HepG2 (cell line): ENCODE data around the gene TBC1D2B. TPM values are rescaled to one million over a fixed set of nuclear protein-coding genes. Genes with fewer than 3 reads are reported as not detected.

Experiments
- ATAC-seq: fragments of 200-7000 bp; cut with Tn5 transposase; 3 replicates; pipeline ENCODE4 v1.9.1; 2020; ENCODE audit warnings: mild to moderate bottlenecking, moderate library complexity
- BruUV-seq: library from RNA; stranded (reverse); fragments of 400-500 nt; replicated peaks from 2 replicates; lab custom pipeline; 2021; lab: Mats Ljungman, UMichigan
- CTCF ChIA-PET: fragments of 300-600 bp; formaldehyde crosslinking; extraction: SDS; loops from one replicate; lab custom pipeline; 2021; ENCODE audit warnings: low total read pairs, inconsistent platforms, low intra/inter-chr PET ratio; lab: Yijun Ruan, JAX
- POLR2A ChIA-PET: fragments of 350-600 bp; sonication (Branson Sonifier 250); formaldehyde crosslinking; loops from one replicate; lab custom pipeline; 2020; ENCODE audit warnings: antibody characterized with exemption, inconsistent platforms; lab: Yijun Ruan, JAX
- DNase-seq: peaks from one replicate; pipeline ENCODE4 v3.0.0-alpha.2; 2015; ENCODE audit warnings: low spot score
- FAIRE-seq: peaks from 3 replicates; lab custom pipeline; 2011; peaks lifted over from hg19 to GRCh38; lab: Jason Lieb, UNC
- H2AFZ ChIP-seq: one replicate; pipeline ENCODE4 v1.6.1; 2011; ENCODE audit warnings: low read length, inconsistent platforms
- H3K27ac ChIP-seq: fragments of 300-600 bp; 3 replicates; pipeline ENCODE4 v1.8.0; 2011; ENCODE audit warnings: mixed run types, mild to moderate bottlenecking, mixed read lengths, low read length, inconsistent platforms; ENCODE audit not compliant: insufficient read depth; ENCODE audit errors: extremely low read length
- H3K27me3 ChIP-seq, 2 experiments: fragments of 200-600 bp in 1 of 2; 2 replicates in 1 of 2; 3 replicates in 1 of 2; pipeline versions ENCODE4 v1.6.0 to v1.8.0; 2011; ENCODE audit warnings: low read length in 2 of 2, mild to moderate bottlenecking in 2 of 2, moderate library complexity in 2 of 2, inconsistent platforms in 1 of 2; ENCODE audit not compliant: insufficient read depth in 2 of 2, control insufficient read depth in 1 of 2
- H3K36me3 ChIP-seq, 2 experiments: fragments of 200-600 bp in 1 of 2; replicated peaks in 1 of 2; 2 replicates in 1 of 2; 3 replicates in 1 of 2; pipeline versions ENCODE4 v1.5.1 to v1.8.0; 2011; ENCODE audit warnings: low read length in 2 of 2, inconsistent platforms in 1 of 2; ENCODE audit not compliant: insufficient read depth in 2 of 2, control insufficient read depth in 1 of 2
- H3K4me1 ChIP-seq: 2 replicates; pipeline ENCODE4 v1.5.1; 2012; ENCODE audit warnings: low read length, inconsistent platforms; ENCODE audit not compliant: insufficient read depth
- H3K4me2 ChIP-seq: 2 replicates; pipeline ENCODE4 v1.6.0; 2011; ENCODE audit warnings: low read depth, low read length, inconsistent platforms
- H3K4me3 ChIP-seq, 3 experiments: fragments of 200-600 bp in 1 of 3; sonication (generic), shearing (Covaris generic) in 1 of 3; replicated peaks in 1 of 3; 2 replicates each; pipeline ENCODE4 v1.5.1; 2011 to 2016; ENCODE audit warnings: low read length in 3 of 3, inconsistent platforms in 2 of 3, low read depth in 2 of 3, mild to moderate bottlenecking in 2 of 3, control low read depth in 1 of 3, mixed read lengths in 1 of 3; ENCODE audit not compliant: insufficient read depth in 1 of 3
- H3K79me2 ChIP-seq: one replicate; pipeline ENCODE4 v1.6.1; 2011; ENCODE audit warnings: low read length, inconsistent platforms; ENCODE audit not compliant: insufficient read depth
- H3K9ac ChIP-seq: 2 replicates; pipeline ENCODE4 v1.6.0; 2011; ENCODE audit warnings: mild to moderate bottlenecking, low read depth, low read length, inconsistent platforms; ENCODE audit not compliant: insufficient read depth
- H3K9me3 ChIP-seq: 2 replicates; pipeline ENCODE4 v1.5.1; 2012; ENCODE audit warnings: mild to moderate bottlenecking, low read length
- H4K20me1 ChIP-seq: 2 replicates; pipeline ENCODE4 v1.6.0; 2011; ENCODE audit warnings: inconsistent platforms, mild to moderate bottlenecking, low read length, moderate library complexity; ENCODE audit not compliant: insufficient read depth
- CENPBD1 ChIP-seq: sonication (generic); formaldehyde crosslinking; IDR thresholded peaks from 2 replicates; pipeline ENCODE4 v1.8.0; 2022; ENCODE audit warnings: missing genetic modification reagents, low read depth, mild to moderate bottlenecking, borderline replicate concordance
- KLF6 ChIP-seq: IDR thresholded peaks from 2 replicates; pipeline ENCODE4 v1.8.0; 2016; ENCODE audit warnings: missing biosample characterization, missing genetic modification reagents
- PATZ1 ChIP-seq: sonication (generic); formaldehyde crosslinking; IDR thresholded peaks from 2 replicates; pipeline ENCODE4 v1.4.0; 2020; ENCODE audit warnings: missing genetic modification reagents
- SCMH1 ChIP-seq: sonication (generic); formaldehyde crosslinking; IDR thresholded peaks from 2 replicates; pipeline ENCODE4 v1.9.0; 2021; ENCODE audit warnings: missing genetic modification reagents, mild to moderate bottlenecking, borderline replicate concordance
- ZNF264 ChIP-seq: sonication (generic); formaldehyde crosslinking; IDR thresholded peaks from 2 replicates; pipeline ENCODE4 v1.4.0; 2020; ENCODE audit warnings: missing genetic modification reagents
- WGBS: methylation state at CpG from one replicate; pipeline ENCODE4 v1.1.6; 2017; ENCODE audit warnings: low lambda C conversion rate; 5-methylcytosine and 5-hydroxymethylcytosine counted together
- in situ Hi-C: cut with HindIII; loops from 2 replicates; pipeline ENCODE4 v1.10.0; 2017; ENCODE audit warnings: low pct_unique_long_range_greater_than_20kb; ENCODE audit not compliant: extremely low pct_ligation_motif_present
- intact Hi-C: fragments of 100-400 bp; cut with micrococcal nuclease; formaldehyde crosslinking; loops from one replicate; pipeline ENCODE4 v1.10.0; 2022; ENCODE audit not compliant: unreplicated experiment
- polyA plus RNA-seq, 8 experiments: library from polyadenylated mRNA; depleted of rRNA in 3 of 8; stranded (reverse) in 7 of 8; unstranded in 1 of 8; fragments of >200 nt; fragmentation: Illumina TruSeq in 4 of 8; extraction: Trizol in 4 of 8; gene quantifications; 2 replicates each; pipeline versions ENCODE4 v1.2.1 to v1.2.3, GENCODE V29; 2011 to 2016; ENCODE audit warnings: low read depth in 4 of 8, missing spikeins in 1 of 8, mixed read lengths in 1 of 8; ENCODE audit not compliant: insufficient read depth in 1 of 8
- total RNA-seq, 5 experiments: library from RNA; depleted of rRNA; stranded (reverse); fragments of >200 nt; fragmentation: Illumina TruSeq; extraction: Trizol; gene quantifications; 2 replicates each; pipeline ENCODE4 v1.2.3, GENCODE V29; 2016; ENCODE audit warnings: low read depth in 1 of 5
- TF ChIP-seq, protein P1 (sequence below): sonication (generic); formaldehyde crosslinking; IDR thresholded peaks from 2 replicates; pipeline ENCODE4 v1.4.0; 2020; ENCODE audit warnings: missing genetic modification reagents
- TF ChIP-seq, protein P2 (sequence below): sonication (generic); formaldehyde crosslinking; IDR thresholded peaks from 2 replicates; pipeline ENCODE4 v1.8.0; 2022; ENCODE audit warnings: mild to moderate bottlenecking, missing genetic modification reagents
- TF ChIP-seq, protein P3 (sequence below): sonication (generic); formaldehyde crosslinking; IDR thresholded peaks from 2 replicates; pipeline ENCODE4 v1.5.0; 2020; ENCODE audit warnings: missing genetic modification reagents
- TF ChIP-seq, protein P4 (sequence below): IDR thresholded peaks from 2 replicates; pipeline ENCODE4 v1.6.1; 2016; ENCODE audit warnings: low read depth

TBC1D2B gene
- total and polyA plus RNA-seq, 2 of the 13 experiments (the other 11 are each of a cell fraction or from before 2014, with no cell fraction given), result 10.1 to 14.4 TPM

DNA sequence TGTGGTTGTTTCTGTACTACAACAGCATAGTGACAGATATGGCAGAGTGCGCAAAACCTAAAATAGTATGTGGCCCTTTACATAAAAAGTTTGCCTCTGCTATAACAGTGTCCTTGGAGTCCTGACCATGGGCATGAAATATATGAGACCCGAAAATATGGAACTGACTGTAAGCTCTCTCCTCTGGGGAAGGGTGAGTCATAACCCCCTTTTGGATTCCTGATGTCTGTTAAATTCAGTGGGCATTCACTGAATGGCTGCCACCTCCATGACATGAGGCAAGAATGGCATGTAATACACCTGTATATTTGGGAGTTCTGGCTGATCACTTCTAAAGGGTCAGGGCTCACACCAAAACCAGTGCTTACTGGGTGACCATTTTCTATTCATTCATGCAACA lies 6.1 kb downstream of the TBC1D2B start:
- no peak overlapping the region for H3K4me3 ChIP-seq
- no peaks in the 10 kb centered on the region for H3K27me3 ChIP-seq
- H3K9ac ChIP-seq, result no peak overlapping the region
- in situ Hi-C loops, result no loop called here
- no peaks in the 10 kb centered on the region for H3K9me3 ChIP-seq
- no peak overlapping the region for H2AFZ ChIP-seq
- TF ChIP-seq ZNF264 (CRISPR knock-in tag), result no peak
- TF ChIP-seq, protein P1, sequence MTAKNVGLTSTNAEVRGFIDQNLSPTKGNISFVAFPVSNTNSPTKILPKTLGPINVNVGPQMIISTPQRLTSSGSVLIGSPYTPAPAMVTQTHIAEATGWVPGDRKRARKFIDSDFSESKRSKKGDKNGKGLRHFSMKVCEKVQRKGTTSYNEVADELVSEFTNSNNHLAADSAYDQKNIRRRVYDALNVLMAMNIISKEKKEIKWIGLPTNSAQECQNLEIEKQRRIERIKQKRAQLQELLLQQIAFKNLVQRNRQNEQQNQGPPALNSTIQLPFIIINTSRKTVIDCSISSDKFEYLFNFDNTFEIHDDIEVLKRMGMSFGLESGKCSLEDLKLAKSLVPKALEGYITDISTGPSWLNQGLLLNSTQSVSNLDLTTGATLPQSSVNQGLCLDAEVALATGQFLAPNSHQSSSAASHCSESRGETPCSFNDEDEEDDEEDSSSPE, result no peak
- TF ChIP-seq SCMH1, result no peak
- peaks cover 100% of the 10 kb centered on the region for H3K4me1 ChIP-seq
- H4K20me1 ChIP-seq, result no peaks in the 10 kb centered on the region
- no peaks in the 10 kb centered on the region for H3K36me3 ChIP-seq
- H3K79me2 ChIP-seq, result peaks cover 61% of the 10 kb centered on the region
- H3K27ac ChIP-seq, result no peak overlapping the region
- no TSS peak for BruUV-seq
- DNase-seq (no peak), FAIRE-seq (no peak), ATAC-seq (no peak)
- intact Hi-C loops, result no loop called here
- POLR2A ChIA-PET, result no interaction called here
- no peak overlapping the region for H3K4me2 ChIP-seq
- WGBS, result 98% methylated on average over 2 of the region's 2 CpGs
- CTCF ChIA-PET, result no interaction called here

DNA sequence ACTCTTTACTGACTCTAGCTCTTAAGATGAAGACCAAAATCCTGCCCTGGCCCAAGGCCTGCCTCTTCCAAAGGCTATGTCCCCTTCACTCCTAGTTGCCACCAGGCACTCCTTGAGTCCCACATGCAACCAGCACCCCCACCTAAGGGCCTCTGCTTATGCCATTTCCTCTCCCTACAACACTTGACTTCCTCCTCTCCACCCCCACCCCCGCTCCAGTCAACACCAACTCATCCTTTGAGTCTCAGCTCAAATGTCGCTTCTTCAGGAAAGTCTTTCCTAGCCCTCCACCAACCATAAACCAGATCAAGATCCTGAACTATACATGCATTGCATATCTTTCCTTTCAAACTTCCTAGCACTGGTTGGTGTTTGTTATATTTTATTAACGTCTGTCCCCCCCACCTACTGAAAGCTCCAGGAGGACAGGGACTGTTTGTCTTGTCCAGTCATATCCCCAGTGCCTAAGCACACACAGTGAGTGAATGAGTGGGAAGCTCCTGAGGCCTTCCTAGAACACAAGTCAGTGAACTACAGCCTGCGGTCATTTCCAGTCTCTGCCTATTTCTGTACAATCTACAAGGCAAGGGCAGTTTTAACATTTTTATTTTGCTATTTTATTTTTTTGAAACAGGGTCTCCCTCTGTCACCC lies 7.3 kb downstream of the TBC1D2B start:
- Histone ChIP-seq H4K20me1 (no peaks in the 10 kb centered on the region), H3K79me2 (peaks cover 51% of the 10 kb centered on the region), H3K27me3 (no peaks in the 10 kb centered on the region), H3K27ac (peak overlapping the region; percentile 15), H3K4me3 (no peak overlapping the region), H3K9me3 (no peaks in the 10 kb centered on the region), H2AFZ (no peak overlapping the region), H3K9ac (no peak overlapping the region), H3K4me1 (peaks cover 99% of the 10 kb centered on the region), H3K36me3 (no peaks in the 10 kb centered on the region), H3K4me2 (no peak overlapping the region)
- ChIA-PET POLR2A (no interaction called here), CTCF (no interaction called here)
- peak; percentile 15 for FAIRE-seq
- in situ Hi-C loops, result no loop called here
- DNase-seq, result no peak
- 76% methylated on average over 4 of the region's 4 CpGs for WGBS
- no TSS peak for BruUV-seq
- intact Hi-C loops, result no loop called here
- no peak for ATAC-seq
- TF ChIP-seq, protein P2, sequence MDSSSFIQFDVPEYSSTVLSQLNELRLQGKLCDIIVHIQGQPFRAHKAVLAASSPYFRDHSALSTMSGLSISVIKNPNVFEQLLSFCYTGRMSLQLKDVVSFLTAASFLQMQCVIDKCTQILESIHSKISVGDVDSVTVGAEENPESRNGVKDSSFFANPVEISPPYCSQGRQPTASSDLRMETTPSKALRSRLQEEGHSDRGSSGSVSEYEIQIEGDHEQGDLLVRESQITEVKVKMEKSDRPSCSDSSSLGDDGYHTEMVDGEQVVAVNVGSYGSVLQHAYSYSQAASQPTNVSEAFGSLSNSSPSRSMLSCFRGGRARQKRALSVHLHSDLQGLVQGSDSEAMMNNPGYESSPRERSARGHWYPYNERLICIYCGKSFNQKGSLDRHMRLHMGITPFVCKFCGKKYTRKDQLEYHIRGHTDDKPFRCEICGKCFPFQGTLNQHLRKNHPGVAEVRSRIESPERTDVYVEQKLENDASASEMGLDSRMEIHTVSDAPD (CRISPR knock-in tag), result no peak
- no peak for TF ChIP-seq CENPBD1 (CRISPR knock-in tag)
- TF ChIP-seq, protein P3, sequence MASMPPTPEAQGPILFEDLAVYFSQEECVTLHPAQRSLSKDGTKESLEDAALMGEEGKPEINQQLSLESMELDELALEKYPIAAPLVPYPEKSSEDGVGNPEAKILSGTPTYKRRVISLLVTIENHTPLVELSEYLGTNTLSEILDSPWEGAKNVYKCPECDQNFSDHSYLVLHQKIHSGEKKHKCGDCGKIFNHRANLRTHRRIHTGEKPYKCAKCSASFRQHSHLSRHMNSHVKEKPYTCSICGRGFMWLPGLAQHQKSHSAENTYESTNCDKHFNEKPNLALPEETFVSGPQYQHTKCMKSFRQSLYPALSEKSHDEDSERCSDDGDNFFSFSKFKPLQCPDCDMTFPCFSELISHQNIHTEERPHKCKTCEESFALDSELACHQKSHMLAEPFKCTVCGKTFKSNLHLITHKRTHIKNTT (CRISPR knock-in tag), result no peak
- TF ChIP-seq PATZ1 (CRISPR knock-in tag), result 0 out of 2 replicates have a peak, but pooled peaks have one; percentile 30
- TF ChIP-seq KLF6, result no peak
- TF ChIP-seq, protein P4, sequence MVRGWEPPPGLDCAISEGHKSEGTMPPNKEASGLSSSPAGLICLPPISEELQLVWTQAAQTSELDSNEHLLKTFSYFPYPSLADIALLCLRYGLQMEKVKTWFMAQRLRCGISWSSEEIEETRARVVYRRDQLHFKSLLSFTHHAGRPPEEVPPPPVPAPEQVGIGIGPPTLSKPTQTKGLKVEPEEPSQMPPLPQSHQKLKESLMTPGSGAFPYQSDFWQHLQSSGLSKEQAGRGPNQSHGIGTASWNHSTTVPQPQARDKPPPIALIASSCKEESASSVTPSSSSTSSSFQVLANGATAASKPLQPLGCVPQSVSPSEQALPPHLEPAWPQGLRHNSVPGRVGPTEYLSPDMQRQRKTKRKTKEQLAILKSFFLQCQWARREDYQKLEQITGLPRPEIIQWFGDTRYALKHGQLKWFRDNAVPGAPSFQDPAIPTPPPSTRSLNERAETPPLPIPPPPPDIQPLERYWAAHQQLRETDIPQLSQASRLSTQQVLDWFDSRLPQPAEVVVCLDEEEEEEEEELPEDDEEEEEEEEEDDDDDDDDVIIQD, result no peak
